Kasumi-1 (cell line): ENCODE measurements around the gene PAXX.
"Not testable (repeated sequence)": the region's sequence is repeated elsewhere in the genome, so short reads cannot be mapped to it uniquely, and the experiment has no call there.

Source experiments
- DNase-seq, 2 experiments: peaks; one replicate each; lab custom pipeline; 2025; lab: John Stamatoyannopoulos, UW

PAXX gene

DNA sequence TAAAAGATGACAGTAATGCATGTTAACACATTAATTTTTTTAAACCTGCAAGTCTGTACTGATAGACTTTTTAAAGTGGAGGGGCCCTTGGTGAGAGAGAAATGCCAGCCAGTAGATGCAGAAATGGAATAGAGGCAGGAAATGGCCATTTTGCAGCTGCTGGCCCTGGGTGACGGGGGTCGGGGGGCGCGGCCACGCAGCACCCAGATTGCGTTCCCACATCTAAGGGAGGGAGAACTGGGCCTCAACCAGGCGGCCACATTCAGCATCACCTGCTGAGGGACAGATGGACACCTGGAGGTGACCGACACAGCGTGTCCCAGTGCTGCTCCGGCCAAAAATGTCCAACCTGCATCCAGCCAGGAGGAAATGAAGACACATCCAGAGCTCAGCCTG lies 10.4 kb downstream of the PAXX start:
- no peak for DNase-seq

DNA sequence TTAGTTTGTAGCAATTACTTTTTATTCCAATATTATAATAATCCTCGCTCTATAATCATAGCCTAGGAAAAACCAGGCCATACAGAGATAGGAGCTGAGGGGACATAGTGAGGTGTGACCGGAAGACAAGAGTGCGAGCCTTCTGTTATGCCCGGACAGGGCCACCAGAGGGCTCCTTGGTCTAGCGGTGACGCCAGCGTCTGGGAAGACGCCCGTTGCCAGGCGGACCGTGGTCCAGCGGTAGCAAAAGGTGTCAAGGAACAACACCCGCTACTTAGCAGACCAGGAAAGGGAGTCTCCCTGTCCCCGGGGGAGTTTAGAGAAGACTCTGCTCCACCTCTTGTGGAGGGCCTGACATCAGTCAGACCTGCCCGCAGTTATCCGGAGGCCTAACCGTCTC lies 12.1 kb downstream of the PAXX start:
- DNase-seq = not testable (repeated sequence)

DNA sequence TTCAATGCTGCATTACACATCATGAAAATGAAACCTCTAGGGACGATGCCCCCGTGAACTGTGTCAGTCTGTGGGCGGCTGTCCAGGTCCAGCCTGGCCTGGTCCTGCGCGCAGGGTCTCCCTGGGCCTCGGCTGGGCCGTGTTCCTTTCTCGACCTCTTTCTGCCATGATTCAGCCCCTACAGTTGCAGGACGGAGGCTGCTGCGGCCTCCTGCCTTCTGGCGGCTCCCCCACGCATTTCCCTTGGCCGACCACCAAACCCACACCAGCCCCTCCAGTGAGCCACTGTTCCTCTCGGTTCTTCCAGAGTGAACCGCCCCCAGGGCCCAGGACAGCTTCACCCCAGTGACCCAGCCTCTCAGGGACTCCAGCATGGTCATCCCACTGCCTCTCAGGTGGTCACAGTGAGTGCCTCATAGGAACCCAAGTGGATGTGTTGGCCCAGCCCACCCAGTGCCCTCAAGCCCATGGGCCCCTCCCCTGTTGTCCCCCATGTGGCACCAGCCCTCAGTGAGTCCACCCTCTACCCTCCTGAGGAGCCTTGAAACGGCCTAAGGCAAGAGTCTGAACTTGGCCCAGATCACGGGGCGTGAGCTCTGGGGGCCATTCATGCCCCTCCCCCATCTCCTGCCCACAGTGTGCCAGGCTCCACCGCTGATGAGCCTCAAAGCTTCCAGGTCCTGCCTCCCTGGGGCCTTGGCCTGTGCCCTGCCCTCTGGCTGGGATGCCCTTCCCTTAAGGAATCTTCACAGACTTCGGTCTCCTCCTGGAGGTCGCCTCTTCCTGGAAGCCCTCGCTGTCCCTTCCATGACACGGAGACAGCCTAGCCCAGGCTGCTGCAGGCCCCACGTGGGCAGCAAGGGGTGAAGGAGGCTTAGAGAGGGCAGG lies 14.1 kb downstream of the PAXX start:
- no peak for DNase-seq

DNA sequence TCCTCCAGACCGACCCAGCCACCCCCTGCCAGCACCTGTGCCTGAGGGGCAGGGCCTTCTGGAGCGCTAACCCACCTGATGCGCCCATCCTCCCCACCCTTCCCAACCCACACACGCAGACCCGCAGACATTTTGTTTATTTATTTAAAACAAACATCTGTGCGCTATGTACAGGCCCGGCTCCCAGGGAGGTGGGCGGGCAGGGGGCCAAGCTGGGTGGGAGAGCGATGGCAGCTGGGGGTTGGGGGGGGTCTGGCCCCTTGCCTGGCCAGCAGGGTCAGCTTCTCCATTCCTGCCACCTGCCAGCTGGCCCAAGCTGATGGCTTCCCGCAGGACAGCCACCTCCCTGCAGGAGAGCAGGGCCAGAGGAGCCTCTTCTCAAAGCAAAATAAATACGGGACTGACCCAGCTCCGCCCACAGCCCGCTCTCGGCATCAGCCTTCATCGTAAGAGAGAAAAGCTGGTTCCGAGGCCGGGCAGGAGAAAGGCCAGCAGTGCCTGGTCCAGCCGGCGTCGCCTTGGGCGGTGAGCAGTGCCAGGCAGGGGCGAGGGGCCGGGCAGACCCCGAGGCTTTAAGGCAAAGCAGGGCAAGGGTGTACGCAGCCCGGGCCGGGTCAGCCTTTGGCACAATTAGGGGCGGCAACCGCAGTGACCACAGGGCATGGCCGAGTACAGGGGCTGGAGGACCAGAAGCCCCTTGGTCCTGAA lies 15.0 kb downstream of the PAXX start:
- no peak for DNase-seq

DNA sequence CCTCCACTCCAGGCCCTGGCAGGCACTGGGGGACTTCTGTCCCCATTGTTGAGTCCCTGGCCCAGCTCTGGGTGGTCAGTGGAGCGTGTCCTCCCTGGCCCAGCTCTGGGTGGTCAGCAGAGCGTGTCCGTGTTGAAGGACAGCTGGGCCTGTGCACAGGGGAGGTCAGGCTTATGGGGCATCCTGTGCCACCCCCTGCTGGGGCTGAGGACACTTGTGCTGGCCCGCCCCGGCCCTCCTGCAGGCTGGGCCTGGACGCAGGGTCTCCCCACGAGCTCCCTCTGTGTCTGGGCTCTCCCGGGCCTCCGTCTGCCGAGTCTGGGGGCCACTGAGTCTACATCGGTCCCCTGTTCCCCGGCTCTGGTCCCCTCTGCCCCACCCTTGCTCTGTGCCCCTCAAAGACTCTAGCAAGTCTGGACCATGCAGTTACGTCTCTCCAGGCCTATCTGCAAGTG lies 15.6 kb downstream of the PAXX start:
- DNase-seq = no peak

DNA sequence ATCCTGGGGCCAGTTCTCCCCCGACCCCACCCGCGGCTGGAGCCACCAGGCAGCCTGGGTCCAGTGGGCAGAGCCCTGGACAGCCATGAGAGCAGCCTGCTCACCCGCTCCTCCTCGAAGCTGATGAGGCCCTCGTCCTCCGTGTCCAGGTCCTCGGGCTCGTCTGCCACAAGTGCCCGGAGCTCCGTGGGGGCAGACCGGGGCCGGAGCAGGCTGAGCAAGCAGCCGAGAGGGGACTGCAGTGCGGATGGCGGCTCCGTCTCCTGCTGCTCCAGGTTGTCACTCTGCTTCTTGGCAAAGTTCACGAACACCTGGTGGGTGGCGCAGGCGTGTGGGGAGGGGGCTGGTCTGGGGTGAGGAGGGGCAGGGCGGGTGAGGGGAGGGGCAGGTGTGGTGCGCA lies 16.1 kb downstream of the PAXX start:
- DNase-seq = no peak

DNA sequence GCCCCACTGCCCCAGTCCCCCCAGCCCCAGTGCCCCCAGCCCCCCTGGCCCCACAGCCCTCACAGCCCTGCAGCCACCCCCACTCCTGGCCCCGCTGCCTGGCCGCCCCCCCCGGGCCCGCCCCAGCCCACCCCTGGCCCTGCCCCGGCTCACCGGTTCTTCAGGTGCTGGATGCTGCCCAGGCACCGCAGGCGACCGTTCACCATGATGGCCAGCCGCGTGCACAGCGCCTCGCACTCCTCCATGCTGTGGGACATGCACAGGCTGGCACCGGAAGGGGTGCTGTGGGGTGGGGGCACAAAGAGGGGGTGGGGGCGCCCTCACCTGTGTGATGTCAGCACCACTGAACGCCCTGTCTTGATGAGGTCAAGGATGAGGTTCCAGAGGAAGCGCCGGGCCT lies 17.0 kb downstream of the PAXX start:
- DNase-seq = no peak

DNA sequence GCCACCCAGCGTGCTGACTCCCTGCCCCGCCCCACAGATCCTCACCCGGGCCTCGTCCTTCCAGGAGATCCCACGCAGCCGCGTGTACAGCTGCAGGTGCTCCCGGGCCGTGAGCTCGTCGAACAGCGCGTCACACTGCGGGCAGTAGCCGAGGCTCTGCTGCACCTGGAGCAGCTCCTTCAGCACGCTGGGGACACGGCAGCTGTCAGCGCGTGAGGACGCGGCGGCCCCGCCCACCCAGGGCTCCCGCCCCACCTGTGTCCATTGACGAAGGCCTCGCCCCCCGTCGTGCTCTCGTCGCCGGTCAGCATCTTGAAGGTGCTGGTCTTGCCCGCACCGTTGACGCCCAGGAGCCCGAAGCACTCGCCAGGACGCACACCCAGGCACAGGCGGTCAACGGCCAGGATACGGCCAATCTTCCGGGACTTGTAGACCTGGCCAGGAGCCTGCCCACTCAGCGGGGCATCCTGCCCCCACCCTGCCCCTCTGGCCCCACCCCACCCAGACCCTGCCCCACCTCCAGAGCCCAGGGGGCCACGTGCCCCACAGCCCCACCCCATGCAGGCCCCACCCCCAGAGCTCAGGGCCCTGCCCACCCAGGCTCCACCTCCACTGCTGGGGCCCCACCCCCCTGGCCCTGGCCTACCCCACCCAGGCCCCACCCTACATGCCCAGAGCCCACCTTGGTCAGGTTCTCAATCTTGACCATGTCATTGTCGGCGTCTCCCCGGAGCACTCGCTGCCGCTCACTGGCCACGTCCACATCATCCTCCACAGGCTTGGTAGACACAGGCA lies 17.9 kb downstream of the PAXX start:
- DNase-seq = no peak

DNA sequence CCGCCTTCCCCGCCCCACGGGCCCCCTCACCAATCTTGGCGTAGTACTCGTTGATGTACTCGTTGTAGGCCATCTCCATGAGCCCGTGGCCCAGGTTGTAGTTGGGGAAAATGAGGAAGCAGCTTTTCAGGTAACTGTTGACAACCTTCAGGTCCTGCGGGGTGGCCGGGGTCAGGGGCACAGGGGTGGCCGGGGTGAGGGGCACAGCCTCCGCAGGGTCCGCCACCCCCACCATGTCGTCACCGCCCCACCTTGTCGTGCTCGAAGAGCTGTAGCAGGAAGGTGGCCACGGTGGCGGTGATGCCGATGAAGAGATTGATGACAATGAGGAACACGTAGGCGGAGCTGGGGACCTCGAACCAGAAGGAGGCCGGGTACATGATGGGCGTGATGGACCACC lies 18.9 kb downstream of the PAXX start:
- DNase-seq = no peak

DNA sequence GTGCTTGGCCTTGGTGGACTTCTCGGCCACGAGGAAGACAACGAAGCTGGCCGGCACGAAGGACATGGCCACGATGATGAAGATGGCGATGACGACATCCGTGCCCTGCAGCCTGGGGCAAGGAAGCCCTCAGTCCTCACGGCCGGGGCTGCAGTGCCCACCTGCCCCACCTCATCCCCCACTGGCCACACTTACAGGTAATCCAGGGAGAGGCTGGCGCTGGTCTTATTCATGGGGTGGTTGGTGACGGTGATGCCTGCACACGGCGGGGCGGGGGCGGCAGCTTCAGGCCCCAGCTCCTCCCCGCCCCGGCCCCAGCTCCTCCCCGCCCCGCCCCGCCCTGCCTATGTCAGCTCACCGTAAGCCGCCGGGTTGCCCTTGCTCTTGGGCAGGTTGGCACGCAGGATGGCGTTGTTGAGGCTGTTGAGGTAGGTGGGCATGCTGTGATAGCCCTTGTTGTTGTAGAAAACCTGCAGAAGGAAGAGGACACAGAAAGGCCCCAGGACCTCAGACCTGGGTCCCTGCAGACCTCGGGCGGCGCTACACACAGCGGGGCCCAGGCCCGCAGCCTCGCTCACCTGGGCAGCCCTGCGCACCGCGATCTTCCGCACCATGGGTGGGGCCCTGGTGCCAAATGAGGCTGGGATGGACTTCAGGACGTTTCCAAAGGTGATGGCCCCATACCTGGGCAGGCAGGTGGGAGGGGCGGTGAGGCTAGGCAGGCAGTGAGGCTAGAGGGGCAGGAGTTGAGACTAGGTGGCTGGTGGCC lies 19.9 kb downstream of the PAXX start:
- no peak for DNase-seq

DNA sequence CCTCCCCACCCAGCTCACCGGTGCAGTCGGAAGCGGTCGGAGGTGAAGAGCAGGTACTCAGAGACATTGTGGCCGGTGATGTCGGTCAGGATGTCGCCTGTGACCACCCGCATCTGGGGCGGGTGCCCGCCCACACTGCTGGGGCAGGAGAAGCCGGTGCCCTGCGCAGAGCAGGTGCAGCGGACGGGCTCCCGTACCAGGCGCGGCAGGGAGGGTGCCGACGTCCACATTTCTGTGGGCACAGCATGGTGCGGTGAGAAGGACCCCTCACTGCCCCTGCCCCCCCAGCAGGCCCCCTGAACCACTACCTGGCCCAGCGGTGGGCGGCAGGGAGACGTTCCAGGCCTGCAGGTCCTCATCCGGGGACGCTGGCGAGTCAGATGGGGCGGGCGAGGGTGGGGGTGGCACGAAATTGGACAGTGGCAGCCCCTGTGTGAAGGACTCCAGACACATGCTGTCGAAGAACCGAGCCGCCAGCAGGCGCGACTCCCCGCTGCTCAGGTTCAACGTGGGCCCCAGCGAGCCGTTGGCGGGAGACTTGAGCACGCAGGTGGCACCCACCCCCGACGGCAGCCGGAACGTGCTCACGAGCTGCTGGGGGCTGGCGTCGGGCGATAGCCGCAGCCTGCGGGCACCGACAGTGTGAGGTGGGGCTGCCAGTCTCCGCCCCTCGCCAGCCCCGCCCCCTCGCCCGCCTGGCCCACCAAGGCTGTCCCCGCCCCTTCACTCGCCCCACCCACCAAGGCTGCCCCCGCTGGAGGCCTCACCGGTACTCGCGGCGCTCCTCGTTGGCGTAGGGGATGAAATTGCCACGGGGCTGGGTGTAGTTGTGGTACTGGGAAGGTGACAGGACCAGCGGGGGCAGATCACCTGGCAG lies 20.7 kb downstream of the PAXX start:
- DNase-seq = no peak

DNA sequence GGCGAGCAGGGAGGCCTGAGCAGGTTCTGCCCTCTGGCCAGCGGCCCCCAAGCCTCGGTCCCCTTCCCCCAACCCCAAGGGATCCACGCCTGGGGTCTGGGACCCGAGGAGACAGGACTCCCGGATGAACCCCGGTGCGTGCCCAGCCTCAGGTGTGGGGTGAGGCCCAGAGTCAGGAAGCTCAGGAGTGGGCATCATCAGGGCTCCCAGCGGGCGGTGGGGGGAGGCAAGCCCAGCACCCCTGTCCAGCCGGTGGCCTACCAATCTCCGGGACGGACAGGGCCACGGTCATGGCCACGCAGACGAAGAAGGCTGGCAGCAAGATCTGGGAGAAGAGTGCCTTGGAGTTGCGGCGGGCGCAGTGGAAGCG lies 21.3 kb downstream of the PAXX start:
- no peak for DNase-seq

DNA sequence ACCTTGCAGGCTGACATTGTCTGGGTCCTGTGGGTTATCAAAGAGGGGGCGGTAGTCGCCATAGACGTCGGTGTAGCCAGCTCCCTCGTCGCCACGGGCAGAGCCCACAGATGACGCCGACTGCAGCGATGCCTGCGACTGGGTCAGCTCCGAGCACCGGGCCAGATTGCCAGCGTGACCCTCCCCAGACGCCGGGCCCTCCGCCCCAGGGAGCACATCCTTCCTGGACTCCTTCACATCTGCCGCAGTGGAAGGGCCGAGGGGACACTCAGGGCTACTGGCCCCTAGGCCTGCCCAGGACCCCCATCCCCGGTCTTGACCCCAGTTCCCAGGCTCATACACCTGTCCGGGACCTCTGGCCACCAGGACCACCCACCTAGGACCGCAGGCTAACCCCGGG lies 21.9 kb downstream of the PAXX start:
- no peak for DNase-seq

DNA sequence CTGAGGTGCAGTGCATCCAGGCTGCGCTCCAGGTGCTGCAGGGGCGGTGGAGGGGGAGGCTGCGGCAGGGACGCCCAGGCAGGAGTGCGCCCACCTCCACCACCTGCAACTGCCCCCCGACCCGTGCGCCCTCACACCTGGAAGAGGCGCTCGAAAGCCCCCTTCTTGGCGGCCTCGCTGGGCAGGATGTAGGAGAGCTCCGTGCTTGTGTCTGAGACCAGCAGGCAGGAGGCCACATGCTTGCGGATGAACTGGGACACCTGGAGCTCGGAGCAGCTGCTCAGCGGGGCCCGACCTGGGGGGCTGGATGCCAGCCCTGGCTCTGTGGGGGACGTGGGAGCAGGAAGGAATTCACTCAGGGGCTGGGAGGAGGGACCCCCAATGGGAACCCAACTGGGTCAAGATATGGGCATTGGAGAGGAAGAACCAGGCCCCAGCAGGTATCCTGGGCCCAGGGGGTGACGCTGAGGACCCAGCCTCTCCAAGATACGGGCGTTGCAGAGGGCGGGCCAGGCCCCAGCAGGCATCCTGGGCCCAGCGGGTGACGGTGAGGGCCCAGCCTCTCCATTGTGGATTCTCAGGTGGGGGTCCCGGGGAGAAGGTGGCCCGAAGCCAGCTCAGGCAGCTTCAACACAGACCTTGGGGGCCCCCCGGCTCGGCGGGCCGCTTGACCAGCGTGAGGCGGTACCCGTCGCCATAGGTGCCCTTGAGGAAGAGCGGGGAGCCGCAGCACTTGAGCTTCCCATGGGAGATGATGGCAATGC lies 22.7 kb downstream of the PAXX start:
- no peak for DNase-seq

DNA sequence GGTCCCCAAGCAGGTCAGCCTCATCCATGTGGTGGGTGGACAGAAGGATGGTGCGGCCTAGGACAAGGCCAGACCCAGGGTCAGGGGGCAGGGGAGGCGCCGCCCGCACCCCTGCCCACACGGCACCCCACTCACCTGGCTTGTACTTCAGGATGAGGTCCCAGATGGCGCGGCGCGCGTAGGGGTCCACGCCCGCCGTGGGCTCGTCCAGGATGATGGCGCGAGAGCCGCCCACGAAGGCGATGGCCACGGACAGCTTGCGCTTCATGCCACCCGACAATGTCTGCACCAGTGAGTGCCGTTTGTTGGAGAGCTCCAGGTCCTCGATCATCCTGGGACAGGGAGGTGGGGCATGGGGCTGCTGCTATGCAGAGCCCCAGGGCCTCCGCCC lies 23.3 kb downstream of the PAXX start:
- no peak for DNase-seq

DNA sequence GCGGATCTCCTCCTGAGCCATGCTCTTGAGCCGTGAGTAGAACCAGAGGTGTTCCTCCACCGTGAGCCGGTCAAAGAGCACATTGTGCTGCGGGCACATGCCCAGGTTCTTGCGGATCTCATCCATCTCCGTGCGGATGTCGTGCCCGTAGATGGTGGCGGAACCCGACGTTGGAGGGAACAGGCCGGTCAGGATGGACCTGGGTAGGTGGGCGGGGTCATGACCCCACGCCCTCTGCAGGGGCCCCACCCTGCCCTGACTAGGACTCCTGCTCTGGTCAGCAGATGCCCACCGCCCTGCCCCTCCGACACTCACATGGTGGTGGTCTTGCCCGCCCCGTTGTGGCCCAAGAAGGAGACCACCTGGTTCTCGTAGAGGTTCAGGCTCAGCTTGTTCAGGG lies 23.8 kb downstream of the PAXX start:
- no peak for DNase-seq

DNA sequence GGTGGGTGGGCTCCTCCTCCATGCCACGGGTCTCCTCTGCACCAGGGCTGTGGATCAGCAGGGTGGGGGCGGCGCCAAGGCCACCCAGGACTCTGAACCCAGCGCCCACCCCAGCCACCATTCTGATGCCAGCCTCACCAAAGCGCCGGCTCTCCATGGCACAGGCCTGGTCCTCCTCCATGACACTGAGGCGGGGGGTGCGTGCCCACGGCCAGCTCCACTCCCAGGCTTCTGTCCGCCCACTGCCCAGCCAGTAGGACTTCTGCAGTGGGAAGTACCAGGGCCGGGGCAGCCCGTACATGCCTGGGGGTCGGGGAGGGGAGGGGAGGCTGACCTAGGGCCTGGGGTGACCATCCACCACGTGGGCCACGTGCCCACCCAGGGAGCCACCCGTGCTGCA lies 24.2 kb downstream of the PAXX start:
- no peak for DNase-seq

DNA sequence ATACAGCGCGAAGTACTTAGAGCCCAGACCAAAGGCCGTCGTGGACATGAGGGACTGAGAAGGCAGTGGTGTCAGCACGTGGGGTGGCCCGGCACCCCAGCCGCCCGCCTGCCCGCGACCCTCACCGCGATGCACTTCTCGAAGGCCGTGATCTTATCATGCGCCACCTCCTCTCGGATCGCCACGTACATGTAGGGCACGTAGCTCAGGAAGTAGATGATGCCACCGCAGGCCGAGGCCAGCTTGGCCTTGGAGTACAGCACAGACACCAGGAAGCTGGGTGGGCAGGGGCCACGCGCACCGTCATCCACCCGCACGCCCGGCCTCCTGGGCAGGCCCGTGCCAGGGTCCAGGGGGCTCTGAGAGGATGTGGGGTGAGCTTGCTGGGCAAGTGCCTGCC lies 24.8 kb downstream of the PAXX start:
- no peak for DNase-seq

DNA sequence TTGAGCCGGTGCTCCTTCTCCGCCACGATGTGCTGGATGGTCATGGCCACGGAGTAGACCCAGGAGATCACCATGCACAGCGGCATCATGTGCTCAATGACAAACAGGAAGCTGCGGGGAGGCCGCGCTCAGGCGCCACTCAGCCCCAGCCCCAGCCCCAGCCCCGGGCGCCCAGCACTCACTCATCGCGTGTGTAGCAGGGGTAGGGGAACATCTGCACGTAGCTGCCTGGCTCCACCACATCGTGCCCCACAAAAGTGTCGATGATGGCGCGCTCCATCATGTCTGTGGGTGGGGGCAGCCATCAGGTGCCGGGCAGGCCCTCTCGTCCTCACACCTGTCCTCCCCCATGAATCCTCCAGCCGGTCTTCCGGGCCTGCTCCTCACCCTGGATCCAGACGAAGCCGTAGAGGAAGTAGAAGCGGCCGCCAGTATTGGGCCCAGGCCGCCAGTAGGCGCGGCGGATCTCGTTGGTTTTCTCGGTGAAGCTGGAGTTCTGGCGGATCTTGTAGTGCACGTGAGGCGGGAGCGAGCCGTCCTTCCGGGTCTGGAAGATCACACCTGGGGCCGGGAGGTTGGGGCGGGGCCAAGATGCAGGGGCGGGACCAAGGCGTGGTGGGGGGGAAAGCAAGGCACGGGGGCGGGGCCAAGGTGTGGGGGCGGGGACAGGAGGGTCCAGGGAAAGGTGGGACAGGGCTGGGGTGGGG lies 25.7 kb downstream of the PAXX start:
- no peak for DNase-seq
